AG04449 (cell line): ENCODE data around the gene PACSIN3.

Source experiments
- CTCF ChIA-PET: fragments of 350-600 bp; formaldehyde crosslinking; extraction: SDS; loops from one replicate; lab custom pipeline; 2021; ENCODE audit warnings: antibody characterized with exemption; lab: Yijun Ruan, JAX
- POLR2A ChIA-PET: fragments of 400-600, 350-600 bp; formaldehyde crosslinking; extraction: SDS; loops from one replicate; lab custom pipeline; 2020; ENCODE audit warnings: antibody characterized with exemption, inconsistent platforms; lab: Yijun Ruan, JAX
- DNase-seq: peaks from one replicate; pipeline ENCODE4 v3.0.0-alpha.2; 2010; ENCODE audit warnings: low read depth, low spot score
- H3K4me3 ChIP-seq: 2 replicates; pipeline ENCODE4 v1.5.1; 2011; ENCODE audit warnings: low read depth, mild to moderate bottlenecking, control low read depth, low read length
- TF ChIP-seq, protein P1 (sequence below): IDR thresholded peaks from one replicate; pipeline ENCODE4 v1.5.1; 2011; ENCODE audit warnings: mild to moderate bottlenecking, moderate library complexity, low read length, control low read depth, inconsistent platforms; ENCODE audit not compliant: insufficient read depth; ENCODE audit errors: missing control alignments

Gene PACSIN3

GRCh38 chr11:47178737-47179654 is 7.2 kb downstream of the PACSIN3 start:
- TF ChIP-seq, protein P1, sequence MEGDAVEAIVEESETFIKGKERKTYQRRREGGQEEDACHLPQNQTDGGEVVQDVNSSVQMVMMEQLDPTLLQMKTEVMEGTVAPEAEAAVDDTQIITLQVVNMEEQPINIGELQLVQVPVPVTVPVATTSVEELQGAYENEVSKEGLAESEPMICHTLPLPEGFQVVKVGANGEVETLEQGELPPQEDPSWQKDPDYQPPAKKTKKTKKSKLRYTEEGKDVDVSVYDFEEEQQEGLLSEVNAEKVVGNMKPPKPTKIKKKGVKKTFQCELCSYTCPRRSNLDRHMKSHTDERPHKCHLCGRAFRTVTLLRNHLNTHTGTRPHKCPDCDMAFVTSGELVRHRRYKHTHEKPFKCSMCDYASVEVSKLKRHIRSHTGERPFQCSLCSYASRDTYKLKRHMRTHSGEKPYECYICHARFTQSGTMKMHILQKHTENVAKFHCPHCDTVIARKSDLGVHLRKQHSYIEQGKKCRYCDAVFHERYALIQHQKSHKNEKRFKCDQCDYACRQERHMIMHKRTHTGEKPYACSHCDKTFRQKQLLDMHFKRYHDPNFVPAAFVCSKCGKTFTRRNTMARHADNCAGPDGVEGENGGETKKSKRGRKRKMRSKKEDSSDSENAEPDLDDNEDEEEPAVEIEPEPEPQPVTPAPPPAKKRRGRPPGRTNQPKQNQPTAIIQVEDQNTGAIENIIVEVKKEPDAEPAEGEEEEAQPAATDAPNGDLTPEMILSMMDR: no peak
- CTCF ChIA-PET: interaction anchor here (0.6 to 11.2 kb wide), 38 partner anchors 9 to 399 kb away, joined by 3 to 108 read pairs (median 5); partner anchors contain the start of genes ACP2, DDB2, KBTBD4 and MADD
- POLR2A ChIA-PET: no interaction called here
- DNase-seq: no peak
- no peak overlapping the region for H3K4me3 ChIP-seq

DNA sequence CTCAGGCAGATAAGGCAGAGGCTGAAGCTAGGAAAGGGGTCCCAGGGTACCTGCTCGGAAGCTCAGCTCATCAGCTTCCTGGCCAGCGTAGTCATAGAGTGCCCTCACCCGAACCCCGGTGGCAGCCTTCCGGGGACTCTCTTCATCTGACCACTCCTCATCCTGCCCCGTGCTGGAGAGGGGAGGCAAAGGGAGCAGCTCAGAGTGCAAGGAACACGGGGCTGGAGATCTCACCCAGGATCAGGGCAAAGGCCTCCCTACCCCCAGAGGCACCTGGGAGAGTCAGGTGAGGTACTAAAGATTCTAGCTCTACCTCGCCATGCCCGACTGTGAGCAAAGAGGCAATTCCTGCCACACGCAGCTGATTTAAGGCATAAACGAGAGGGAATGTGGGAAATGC is 7.9 kb downstream of the PACSIN3 start:
- ChIA-PET POLR2A (no interaction called here), CTCF (interaction anchor here (0.7 to 11.2 kb wide), 29 partner anchors 7 to 352 kb away, joined by 3 to 108 read pairs (median 6); partner anchors contain the start of genes ACP2, DDB2, MYBPC3 and NR1H3)
- H3K4me3 ChIP-seq: no peak overlapping the region
- DNase-seq: no peak
- TF ChIP-seq, protein P1: no peak

GRCh38 chr11:47177846-47178245 is 8.4 kb downstream of the PACSIN3 start:
- TF ChIP-seq, protein P1: no peak
- H3K4me3 ChIP-seq: no peak overlapping the region
- no peak for DNase-seq
- CTCF ChIA-PET: interaction anchor here (0.7 to 11.2 kb wide), 29 partner anchors 8 to 352 kb away, joined by 3 to 108 read pairs (median 6); partner anchors contain the start of genes ACP2, DDB2, MYBPC3 and NR1H3
- POLR2A ChIA-PET: interaction anchor here (0.6 kb wide), 1 partner anchor 28 kb away, joined by 3 read pairs; no protein-coding TSS in a partner anchor

- peak overlapping the region; percentile 62 for H3K4me3 ChIP-seq
- no peak for DNase-seq
- ChIA-PET POLR2A (interaction anchor here (0.6 kb wide), 1 partner anchor 29 kb away, joined by 3 read pairs; no protein-coding TSS in a partner anchor), CTCF (interaction anchor here (0.7 to 11.2 kb wide), 29 partner anchors 8 to 351 kb away, joined by 3 to 108 read pairs (median 6); partner anchors contain the start of genes ACP2, DDB2, MYBPC3 and NR1H3)
- TF ChIP-seq, protein P1: peak; percentile 60
These were observed 8.9 kb downstream of the PACSIN3 start for GRCh38 chr11:47177229-47177845.

DNA sequence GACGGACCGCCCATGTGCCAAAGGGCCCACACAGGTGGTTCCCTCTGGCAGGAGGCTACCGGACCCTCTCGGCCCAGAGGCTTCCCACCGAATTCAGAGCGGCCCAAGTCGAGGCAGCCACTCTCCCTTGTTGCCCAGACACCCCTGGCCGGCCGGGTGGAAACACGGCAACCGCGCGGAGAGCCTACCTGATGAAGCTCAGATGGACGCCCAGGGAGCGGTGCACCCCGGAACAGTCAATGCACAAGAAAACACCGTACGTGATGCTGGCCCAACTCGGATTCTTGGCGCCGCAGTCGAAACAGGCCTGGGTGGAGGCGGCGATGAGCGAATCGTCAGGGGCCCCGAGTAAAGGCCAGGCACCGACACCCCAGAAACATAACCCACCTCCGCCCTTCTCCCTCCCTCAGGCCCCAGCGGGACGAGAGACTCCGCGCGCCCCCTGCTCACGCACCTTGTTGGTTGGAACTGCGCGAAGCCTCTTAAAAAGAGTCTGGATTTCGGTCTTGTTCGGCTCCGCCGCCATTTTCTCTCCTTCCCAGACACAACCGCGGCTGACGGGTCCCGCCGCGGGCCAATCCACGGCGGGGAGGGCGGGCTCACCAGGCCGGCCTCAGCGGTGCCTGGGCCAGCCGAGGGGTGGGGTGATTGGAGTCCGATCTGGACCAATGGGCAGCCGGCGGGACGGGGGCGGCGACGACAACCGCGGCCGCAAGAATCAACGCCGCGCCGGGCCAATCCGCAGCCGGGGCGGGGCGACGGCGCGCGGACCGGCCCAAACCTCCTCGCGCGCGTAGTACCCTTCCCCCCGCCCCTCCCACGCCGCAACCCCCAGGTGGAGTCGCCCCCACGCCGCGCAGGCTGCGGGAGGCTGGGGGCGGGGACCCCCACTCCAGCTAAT is 9.7 kb downstream of the PACSIN3 start, which contains the start of gene ARFGAP2:
ARFGAP2 (minus strand) TSS at position 552 of the 901 bp plus-strand sequence; CDS start at position 526, 26 bp downstream.
- TF ChIP-seq, protein P1: no peak
- ChIA-PET CTCF (interaction anchor here (0.7 to 11.2 kb wide), 19 partner anchors 8 to 280 kb away, joined by 3 to 108 read pairs (median 6); partner anchors contain the start of genes DDB2, MYBPC3, NR1H3 and PACSIN3), POLR2A (no interaction called here)
- H3K4me3 ChIP-seq: peak within 1 kb of the TSS; percentile 98
- DNase-seq: peak; percentile 62
